Activated CD4-positive, alpha-beta T cell treated with anti-CD3 and anti-CD28 coated beads for 36 hours (primary cell): ENCODE data around the gene CPA5. TPM values are rescaled to one million over a fixed set of nuclear protein-coding genes. Genes with fewer than 3 reads are reported as not detected.
A peak's percentile ranks its signal among the peaks of the same experiment; 100 is the strongest.
"Not testable (repeated sequence)": the region's sequence is repeated elsewhere in the genome, so short reads cannot be mapped to it uniquely, and the experiment has no call there.

ENCODE experiments used
- ATAC-seq: fragments of 200-7000 bp; cut with Tn5 transposase; one replicate; pipeline ENCODE4 v1.10.0; 2021; ENCODE audit warnings: mild to moderate bottlenecking, moderate library complexity
- CTCF ChIA-PET: fragments of 350-600 bp; sonication (Branson Sonifier 250); formaldehyde crosslinking; loops from one replicate; lab custom pipeline; 2021; ENCODE audit warnings: antibody characterized with exemption; lab: Charles Lee
- POLR2A ChIA-PET: fragments of 350-600 bp; sonication (Branson Sonifier 250); formaldehyde crosslinking; loops from one replicate; lab custom pipeline; 2021; ENCODE audit warnings: antibody characterized with exemption, inconsistent platforms; lab: Charles Lee
- DNase-seq: peaks from one replicate; pipeline ENCODE4 v3.0.0-alpha.2; 2020
- H3K27ac Mint-ChIP-seq: one replicate; pipeline ENCODE4 v1.8.0; 2021; ENCODE audit warnings: mixed read lengths
- H3K27me3 Mint-ChIP-seq: one replicate; pipeline ENCODE4 v1.8.0; 2021; ENCODE audit warnings: mixed read lengths
- H3K36me3 Mint-ChIP-seq: one replicate; pipeline ENCODE4 v1.8.0; 2021; ENCODE audit warnings: low read depth, mixed read lengths
- H3K4me1 Mint-ChIP-seq: one replicate; pipeline ENCODE4 v1.8.0; 2021; ENCODE audit warnings: mixed read lengths
- H3K4me3 Mint-ChIP-seq: one replicate; pipeline ENCODE4 v1.8.0; 2021; ENCODE audit warnings: mild to moderate bottlenecking, moderate library complexity, mixed read lengths
- H3K9me3 Mint-ChIP-seq: one replicate; pipeline ENCODE4 v1.8.0; 2021; ENCODE audit warnings: low read depth, mixed read lengths
- intact Hi-C, 2 experiments: fragments of 100-400 bp; cut with DNase I in 1 of 2; cut with micrococcal nuclease in 1 of 2; formaldehyde crosslinking; loops; one replicate each; pipeline versions ENCODE4 v1.14.2 to v1.15.1; 2022 to 2024; cut with DNase I, micrococcal nuclease
- total RNA-seq, 2 experiments: library from RNA; stranded (reverse); gene quantifications; one replicate each; pipeline ENCODE4 v1.2.3, GENCODE V29; 2021

Gene CPA5
- total RNA-seq, 2 experiments from 2014 or later = 0.39 to 0.56 TPM

DNA sequence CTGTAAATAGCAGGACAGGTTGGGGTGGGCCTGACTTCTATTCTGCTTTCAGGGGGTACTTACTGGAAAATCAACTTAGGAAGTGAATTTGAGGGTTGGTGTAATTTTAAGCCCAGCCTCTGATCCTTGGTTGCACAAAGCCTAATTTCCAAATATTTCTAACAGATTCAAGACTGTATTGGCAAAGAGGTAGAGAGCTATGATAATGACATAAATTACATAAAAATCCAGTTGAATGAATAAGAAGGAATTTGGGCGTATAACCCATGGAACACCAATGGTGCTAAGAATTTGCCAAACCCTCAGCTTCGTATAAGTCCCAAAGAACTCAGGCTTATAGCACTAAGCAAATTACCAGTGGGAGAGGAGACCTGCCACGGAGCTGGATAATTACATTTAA lies 39.7 kb upstream of the CPA5 start:
- DNase-seq (no peak), ATAC-seq (no peak)
- Mint-ChIP-seq H3K4me1 (peaks cover 2% of the 10 kb centered on the region), H3K4me3 (no peak overlapping the region), H3K27ac (no peak overlapping the region), H3K27me3 (no peaks in the 10 kb centered on the region), H3K9me3 (no peaks in the 10 kb centered on the region), H3K36me3 (no peaks in the 10 kb centered on the region)
- intact Hi-C loops = no loop called here
- ChIA-PET CTCF (interaction anchor here (0.7 to 0.8 kb wide), 2 partner anchors 417 to 1421 kb away, joined by 3 read pairs; no protein-coding TSS in a partner anchor), POLR2A (interaction anchor here (0.6 kb wide), 1 partner anchor 753 kb away, joined by 3 read pairs; no protein-coding TSS in a partner anchor)

DNA sequence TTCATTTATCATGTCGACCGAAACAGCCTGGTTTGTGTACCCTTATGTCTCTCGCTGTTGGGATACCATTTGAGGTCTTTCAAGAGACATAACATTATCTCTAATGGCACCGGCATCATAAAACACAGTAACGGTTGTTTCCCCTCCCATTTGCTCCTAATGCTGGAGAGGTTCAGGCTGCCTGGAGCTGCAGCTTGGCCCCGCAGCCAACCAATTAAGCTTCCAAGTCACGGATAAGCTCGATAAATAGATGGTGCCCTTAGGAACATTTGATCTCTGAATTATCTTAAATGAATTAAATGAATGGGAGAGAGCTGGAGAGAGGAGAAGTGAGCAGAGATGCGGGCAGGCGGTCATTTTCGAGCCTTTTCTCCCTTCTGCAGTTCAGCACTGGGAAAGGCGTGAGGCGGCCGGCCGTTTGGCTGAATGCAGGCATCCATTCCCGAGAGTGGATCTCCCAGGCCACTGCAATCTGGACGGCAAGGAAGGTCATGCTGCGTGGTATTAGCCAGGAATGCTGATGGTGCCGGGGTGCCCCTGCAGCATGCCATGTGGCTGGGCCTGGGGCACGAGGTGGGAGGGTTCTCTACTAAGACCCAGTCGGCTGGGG lies 39.1 kb upstream of the CPA5 start:
- Mint-ChIP-seq H3K36me3 (no peaks in the 10 kb centered on the region), H3K9me3 (no peaks in the 10 kb centered on the region), H3K27me3 (no peaks in the 10 kb centered on the region), H3K4me1 (peaks cover 2% of the 10 kb centered on the region), H3K4me3 (no peak overlapping the region), H3K27ac (no peak overlapping the region)
- intact Hi-C loops = no loop called here
- DNase-seq (no peak), ATAC-seq (no peak)
- ChIA-PET CTCF (interaction anchor here (0.8 kb wide), 1 partner anchor 1421 kb away, joined by 3 read pairs; no protein-coding TSS in a partner anchor), POLR2A (no interaction called here)

DNA sequence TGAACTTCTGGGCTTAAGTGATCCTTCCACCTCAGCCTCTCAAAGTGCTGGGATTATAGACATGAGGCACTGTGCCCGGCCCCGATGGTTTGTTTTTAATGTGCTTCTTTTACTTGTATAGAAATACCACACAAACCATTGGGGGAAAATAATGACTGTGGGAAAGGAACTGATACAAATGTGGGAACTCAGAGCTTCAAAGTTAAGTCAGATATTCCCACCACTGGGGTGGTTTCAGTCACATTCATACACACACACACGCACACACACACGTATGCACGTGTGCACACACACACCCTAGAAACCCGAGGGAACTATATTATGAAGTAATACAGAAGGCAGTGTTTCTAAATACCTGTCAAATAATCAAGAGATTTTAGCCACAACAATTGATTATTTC lies 34.6 kb upstream of the CPA5 start:
- H3K27ac Mint-ChIP-seq = no peak overlapping the region
- peak; percentile 13 for DNase-seq
- POLR2A ChIA-PET = interaction anchor here (1.0 kb wide), 1 partner anchor 33 kb away, joined by 5 read pairs; no protein-coding TSS in a partner anchor
- no peaks in the 10 kb centered on the region for H3K27me3 Mint-ChIP-seq
- CTCF ChIA-PET = no interaction called here
- intact Hi-C loops = no loop called here
- peak; percentile 42 for ATAC-seq
- H3K4me3 Mint-ChIP-seq = no peak overlapping the region
- H3K9me3 Mint-ChIP-seq = no peaks in the 10 kb centered on the region
- peaks cover 2% of the 10 kb centered on the region for H3K4me1 Mint-ChIP-seq
- H3K36me3 Mint-ChIP-seq = no peaks in the 10 kb centered on the region

DNA sequence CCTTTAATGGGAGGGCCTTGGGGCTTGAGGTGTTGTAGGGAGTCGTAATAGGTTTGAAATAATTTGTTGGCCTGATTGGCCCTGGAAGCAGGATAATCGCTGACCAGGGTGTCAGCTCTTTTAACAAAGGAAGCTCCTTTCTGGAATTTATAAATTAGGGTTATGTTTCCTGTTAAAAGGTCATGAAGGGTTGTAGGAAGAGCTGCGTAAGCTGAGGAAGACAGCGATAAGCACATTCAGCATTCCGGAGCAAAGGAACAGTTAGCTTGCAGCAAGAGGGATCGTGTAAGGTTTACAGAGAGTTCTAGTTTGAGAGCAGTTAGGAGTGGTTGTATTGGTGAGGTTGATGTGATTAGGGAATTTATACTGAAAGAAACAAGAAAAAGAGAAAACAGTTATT lies 30.3 kb upstream of the CPA5 start:
- CTCF ChIA-PET = interaction anchor here (1.5 kb wide), 1 partner anchor 71 kb away, joined by 3 read pairs; no protein-coding TSS in a partner anchor
- ATAC-seq (no peak), DNase-seq (no peak)
- POLR2A ChIA-PET = no interaction called here
- Mint-ChIP-seq H3K27me3 (no peaks in the 10 kb centered on the region), H3K4me3 (no peak overlapping the region), H3K36me3 (no peaks in the 10 kb centered on the region), H3K27ac (no peak overlapping the region), H3K4me1 (peaks cover 2% of the 10 kb centered on the region), H3K9me3 (no peaks in the 10 kb centered on the region)
- intact Hi-C loops = no loop called here

DNA sequence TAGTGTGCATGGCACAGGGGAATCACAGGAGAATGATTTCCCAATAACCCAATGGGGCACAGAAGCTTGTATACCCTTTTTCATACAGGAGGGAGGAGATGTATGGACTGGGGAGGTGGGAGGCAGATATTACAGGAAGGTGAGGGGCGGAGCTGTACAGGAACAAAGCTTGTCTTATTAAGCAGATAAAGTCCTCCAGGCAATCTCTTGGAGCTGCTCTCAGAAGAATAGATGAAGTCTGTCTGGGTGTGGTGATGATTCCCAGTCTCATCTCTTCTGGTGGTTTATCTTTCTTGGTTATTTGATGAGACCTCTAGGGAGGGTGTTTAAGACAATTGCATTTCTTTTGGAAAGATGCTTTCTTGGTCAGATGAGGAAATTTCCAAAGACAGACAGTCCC lies 25.1 kb upstream of the CPA5 start:
- peaks cover 5% of the 10 kb centered on the region for H3K4me1 Mint-ChIP-seq
- DNase-seq (no peak), ATAC-seq (no peak)
- ChIA-PET POLR2A (no interaction called here), CTCF (no interaction called here)
- no peaks in the 10 kb centered on the region for H3K36me3 Mint-ChIP-seq
- H3K27ac Mint-ChIP-seq = no peak overlapping the region
- H3K9me3 Mint-ChIP-seq = no peaks in the 10 kb centered on the region
- H3K4me3 Mint-ChIP-seq = no peak overlapping the region
- H3K27me3 Mint-ChIP-seq = no peaks in the 10 kb centered on the region
- intact Hi-C loops = no loop called here

DNA sequence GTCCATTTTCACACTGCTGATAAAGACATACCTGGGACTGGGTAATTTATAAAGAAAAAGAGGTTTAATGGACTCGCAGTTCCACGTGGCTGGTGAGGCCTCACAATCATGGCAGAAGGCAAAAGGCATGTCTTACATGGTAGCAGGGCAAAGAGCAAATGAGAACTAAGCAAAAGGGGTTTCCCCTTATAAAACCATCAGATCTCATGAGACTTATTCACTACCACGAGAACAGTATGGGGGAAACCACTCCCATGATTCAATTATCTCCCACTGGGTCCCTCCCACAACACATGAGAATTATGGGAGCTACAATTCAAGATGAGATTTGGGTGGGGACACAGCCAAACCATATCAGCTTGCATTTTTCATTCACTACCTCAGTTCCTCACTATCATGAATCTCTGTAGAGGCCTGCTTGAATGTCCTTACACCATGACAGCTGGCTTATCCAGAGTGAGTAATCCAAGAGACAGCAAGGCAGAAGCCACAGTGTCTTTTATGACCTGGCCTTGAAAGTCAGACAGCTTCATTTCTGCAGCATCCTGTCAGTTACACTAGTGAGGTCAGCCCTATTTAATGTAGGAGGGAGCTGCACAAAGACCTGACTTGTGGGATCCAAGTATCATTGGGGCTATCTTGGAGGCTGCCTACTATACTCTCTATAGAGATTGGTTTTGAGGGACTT lies 22.9 kb upstream of the CPA5 start:
- DNase-seq, H3K9me3 Mint-ChIP-seq, H3K27me3 Mint-ChIP-seq, H3K36me3 Mint-ChIP-seq, H3K4me1 Mint-ChIP-seq, intact Hi-C loops, H3K4me3 Mint-ChIP-seq, CTCF ChIA-PET, H3K27ac Mint-ChIP-seq: not testable (repeated sequence)
- peak; percentile 84 for ATAC-seq
- POLR2A ChIA-PET = interaction anchor here (0.6 kb wide), 1 partner anchor 556 kb away, joined by 4 read pairs; no protein-coding TSS in a partner anchor

DNA sequence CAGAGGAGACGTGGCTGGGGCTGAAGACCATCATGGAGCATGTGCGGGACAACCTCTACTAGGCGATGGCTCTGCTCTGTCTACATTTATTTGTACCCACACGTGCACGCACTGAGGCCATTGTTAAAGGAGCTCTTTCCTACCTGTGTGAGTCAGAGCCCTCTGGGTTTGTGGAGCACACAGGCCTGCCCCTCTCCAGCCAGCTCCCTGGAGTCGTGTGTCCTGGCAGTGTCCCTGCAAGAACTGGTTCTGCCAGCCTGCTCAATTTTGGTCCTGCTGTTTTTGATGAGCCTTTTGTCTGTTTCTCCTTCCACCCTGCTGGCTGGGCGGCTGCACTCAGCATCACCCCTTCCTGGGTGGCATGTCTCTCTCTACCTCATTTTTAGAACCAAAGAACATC lies 22.0 kb upstream of the CPA5 start:
- DNase-seq (no peak), ATAC-seq (no peak)
- no peaks in the 10 kb centered on the region for H3K36me3 Mint-ChIP-seq
- H3K27ac Mint-ChIP-seq = no peak overlapping the region
- H3K27me3 Mint-ChIP-seq = no peaks in the 10 kb centered on the region
- H3K4me1 Mint-ChIP-seq = peaks cover 5% of the 10 kb centered on the region
- no peaks in the 10 kb centered on the region for H3K9me3 Mint-ChIP-seq
- intact Hi-C loops = no loop called here
- no peak overlapping the region for H3K4me3 Mint-ChIP-seq
- POLR2A ChIA-PET = no interaction called here
- CTCF ChIA-PET = no interaction called here

DNA sequence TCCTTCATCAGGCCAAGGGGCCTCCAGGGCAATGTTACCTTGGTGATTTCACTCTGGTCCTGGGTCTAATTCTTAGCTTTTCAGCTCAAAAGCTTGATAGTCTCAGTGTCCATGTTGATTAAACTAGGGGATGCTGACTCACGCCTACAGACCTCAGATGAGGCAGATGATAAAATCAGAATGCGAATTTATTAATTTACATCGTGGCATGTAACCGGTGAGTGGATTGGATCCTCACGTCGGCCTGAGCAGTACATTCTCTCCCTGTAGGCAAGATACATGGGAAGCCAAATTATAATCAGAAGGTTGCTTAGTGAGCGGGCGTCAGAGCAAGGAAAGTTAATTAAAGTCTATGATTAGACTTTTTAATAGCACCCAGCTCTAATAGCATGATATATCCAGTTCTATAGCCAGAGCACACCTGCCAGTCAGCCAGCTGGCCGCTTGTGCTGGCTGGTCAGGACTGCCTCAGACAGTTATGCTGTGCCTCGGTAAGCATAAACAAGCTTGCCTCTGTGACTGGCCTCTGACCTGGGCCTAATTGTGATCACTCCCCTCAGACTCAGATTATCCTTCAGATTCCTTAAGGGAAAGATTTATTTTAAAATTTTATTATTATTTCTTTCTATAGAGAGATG lies 20.2 kb upstream of the CPA5 start:
- no peak for ATAC-seq
- Mint-ChIP-seq H3K4me3 (no peak overlapping the region), H3K9me3 (no peaks in the 10 kb centered on the region), H3K4me1 (peaks cover 5% of the 10 kb centered on the region), H3K36me3 (no peaks in the 10 kb centered on the region), H3K27ac (no peak overlapping the region), H3K27me3 (no peaks in the 10 kb centered on the region)
- intact Hi-C loops = no loop called here
- no peak for DNase-seq
- CTCF ChIA-PET = interaction anchor here (1.0 kb wide), 1 partner anchor 23 kb away, joined by 3 read pairs; no protein-coding TSS in a partner anchor
- POLR2A ChIA-PET = no interaction called here

DNA sequence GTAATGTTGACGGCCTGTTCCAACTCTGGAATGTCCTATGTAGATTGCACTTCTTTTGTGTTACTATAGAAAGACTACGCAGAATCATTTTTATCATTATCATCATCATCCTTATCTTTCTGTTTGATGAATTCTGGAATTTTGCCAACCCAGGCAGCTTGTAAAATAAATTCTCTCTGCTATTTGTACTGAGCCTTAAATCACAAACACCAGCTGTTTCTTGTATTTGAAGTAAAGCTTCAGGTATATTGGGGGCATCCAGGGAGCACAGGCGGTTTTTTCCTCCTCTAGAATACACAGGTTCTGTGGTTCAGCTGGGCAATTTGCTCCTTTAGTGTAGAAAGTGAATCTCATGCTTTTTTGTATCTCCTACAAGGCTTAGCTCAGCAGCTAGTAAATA lies 14.9 kb upstream of the CPA5 start:
- ATAC-seq (no peak), DNase-seq (no peak)
- Mint-ChIP-seq H3K9me3 (no peaks in the 10 kb centered on the region), H3K27me3 (no peaks in the 10 kb centered on the region), H3K4me3 (no peak overlapping the region), H3K4me1 (peaks cover 4% of the 10 kb centered on the region), H3K27ac (no peak overlapping the region), H3K36me3 (no peaks in the 10 kb centered on the region)
- ChIA-PET POLR2A (no interaction called here), CTCF (interaction anchor here (0.6 to 1.6 kb wide), 5 partner anchors 14 to 43 kb away, joined by 3 read pairs; no protein-coding TSS in a partner anchor)
- intact Hi-C loops = no loop called here

DNA sequence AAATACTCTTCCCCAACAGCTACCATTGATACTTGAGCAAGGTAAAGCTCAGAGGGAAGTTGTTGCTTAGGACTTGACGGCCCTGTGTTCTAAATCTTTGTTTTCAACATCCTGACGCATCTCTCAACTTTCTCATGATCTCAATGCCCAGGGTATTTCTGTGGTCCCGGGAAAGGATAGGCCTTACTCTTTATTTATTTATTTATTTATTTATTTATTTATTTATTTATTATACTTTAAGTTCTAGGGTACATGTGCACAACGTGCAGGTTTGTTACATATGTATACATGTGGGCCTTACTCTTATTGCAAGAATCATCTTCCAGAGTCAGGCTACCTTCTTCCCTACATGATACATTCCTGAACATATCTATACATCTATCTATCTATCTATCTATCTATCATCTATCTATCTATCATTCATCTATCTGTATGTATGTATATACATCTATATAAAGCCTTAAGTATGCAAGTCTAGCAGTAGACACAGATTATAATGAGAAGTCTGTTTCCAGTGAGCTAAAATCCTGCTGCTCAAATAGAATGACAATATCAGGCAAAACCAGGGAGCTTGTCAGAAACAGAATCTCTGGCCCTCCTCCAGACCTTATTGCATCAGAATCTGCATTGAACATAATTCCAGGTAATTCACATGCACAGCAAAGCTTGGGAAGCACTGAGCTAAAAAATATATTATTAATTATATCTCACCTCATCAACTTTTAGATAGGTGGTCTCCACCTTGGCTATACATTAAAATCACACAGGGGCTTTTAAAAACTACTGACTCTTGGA lies 12.2 kb upstream of the CPA5 start:
- Mint-ChIP-seq H3K9me3 (no peaks in the 10 kb centered on the region), H3K27me3 (no peaks in the 10 kb centered on the region), H3K27ac (no peak overlapping the region), H3K4me3 (no peak overlapping the region), H3K36me3 (no peaks in the 10 kb centered on the region), H3K4me1 (peaks cover 4% of the 10 kb centered on the region)
- ChIA-PET POLR2A (no interaction called here), CTCF (interaction anchor here (0.5 to 0.6 kb wide), 2 partner anchors 296 to 424 kb away, joined by 3 read pairs; no protein-coding TSS in a partner anchor)
- no peak for DNase-seq
- no peak for ATAC-seq
- intact Hi-C loops = no loop called here

DNA sequence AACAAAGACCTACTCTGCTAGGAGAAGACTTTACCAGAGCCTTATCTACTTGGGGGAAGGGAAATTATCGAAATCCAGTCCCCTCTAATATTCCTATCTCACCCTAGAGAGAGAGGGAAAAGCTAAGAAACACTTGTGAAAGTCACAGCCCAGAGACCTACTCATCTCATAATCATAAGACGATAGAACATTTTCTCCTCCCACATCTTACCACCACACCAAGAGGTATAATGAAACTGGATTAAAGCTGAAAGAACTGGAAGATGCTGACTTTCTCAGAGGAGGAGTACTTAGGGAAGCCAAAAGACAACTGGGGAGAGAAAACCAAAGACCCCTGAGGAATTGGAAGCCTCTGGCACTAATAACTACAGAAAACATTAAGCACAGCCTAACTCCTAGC lies 10.8 kb upstream of the CPA5 start:
- no peak overlapping the region for H3K4me3 Mint-ChIP-seq
- no peak overlapping the region for H3K27ac Mint-ChIP-seq
- peaks cover 4% of the 10 kb centered on the region for H3K4me1 Mint-ChIP-seq
- no peaks in the 10 kb centered on the region for H3K36me3 Mint-ChIP-seq
- DNase-seq (no peak), ATAC-seq (peak; percentile 58)
- no peaks in the 10 kb centered on the region for H3K9me3 Mint-ChIP-seq
- intact Hi-C loops = no loop called here
- ChIA-PET POLR2A (no interaction called here), CTCF (interaction anchor here (1.1 to 1.3 kb wide), 2 partner anchors 33 to 90 kb away, joined by 3 read pairs; no protein-coding TSS in a partner anchor)
- H3K27me3 Mint-ChIP-seq = no peaks in the 10 kb centered on the region
